GM13976 (cell line): ENCODE measurements around the gene SMYD3.

ENCODE experiments used
- DNase-seq: peaks from one replicate; pipeline ENCODE4 v3.0.0; 2012; ENCODE audit warnings: low spot score
- CTCF ChIP-seq: IDR thresholded peaks from 2 replicates; pipeline ENCODE4 v1.5.1; 2012; ENCODE audit warnings: borderline replicate concordance, mild to moderate bottlenecking; ENCODE audit not compliant: insufficient read depth; ENCODE audit errors: extremely low read depth, missing control alignments, control extremely low read depth
- in situ Hi-C: fragments of 300-500 bp; cut with MboI; formaldehyde crosslinking; loops from one replicate; pipeline ENCODE4 v1.12.0; 2022; ENCODE audit warnings: low sequenced_read_pairs, mixed read lengths, inconsistent platforms; ENCODE audit not compliant: unreplicated experiment

The SMYD3 gene

DNA sequence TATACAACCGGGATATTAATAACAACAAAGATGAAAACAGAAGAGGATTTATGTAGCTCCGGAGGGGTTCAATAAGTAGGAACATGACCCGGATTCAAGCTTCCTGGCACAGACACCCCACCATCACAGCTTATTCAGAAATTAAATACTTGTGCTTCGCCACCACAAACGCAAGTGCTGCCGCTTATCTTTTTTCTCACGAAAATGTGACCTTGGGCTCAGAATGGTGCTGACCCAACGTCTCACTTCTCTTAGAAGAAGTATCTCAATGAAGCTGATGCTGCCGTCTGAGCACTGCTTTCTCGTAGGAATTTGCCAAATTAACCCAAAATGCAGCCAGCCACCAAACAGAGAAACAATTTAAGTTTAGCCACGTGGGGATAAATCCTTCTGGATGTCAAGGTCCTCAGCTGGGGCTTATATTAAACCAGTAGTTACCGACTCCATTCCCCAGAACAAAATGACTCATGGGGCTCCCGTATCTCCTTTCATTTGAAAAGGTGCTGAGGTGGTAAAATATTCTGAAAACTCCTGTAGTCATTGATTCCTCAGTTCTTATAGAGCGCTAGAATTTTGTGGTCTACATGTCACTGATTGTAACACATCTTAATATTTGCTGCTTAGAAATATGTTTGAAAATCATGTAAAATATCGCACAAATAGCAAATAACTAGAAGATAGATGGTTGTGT lies 466.7 kb downstream of the SMYD3 start:
- no peak for TF ChIP-seq CTCF
- DNase-seq, result no peak
- in situ Hi-C loops, result no loop called here

- no peak for TF ChIP-seq CTCF
- in situ Hi-C loops, result no loop called here
- no peak for DNase-seq
These were observed 467.5 kb downstream of the SMYD3 start for GRCh38 chr1:246039584-246039983.

DNA sequence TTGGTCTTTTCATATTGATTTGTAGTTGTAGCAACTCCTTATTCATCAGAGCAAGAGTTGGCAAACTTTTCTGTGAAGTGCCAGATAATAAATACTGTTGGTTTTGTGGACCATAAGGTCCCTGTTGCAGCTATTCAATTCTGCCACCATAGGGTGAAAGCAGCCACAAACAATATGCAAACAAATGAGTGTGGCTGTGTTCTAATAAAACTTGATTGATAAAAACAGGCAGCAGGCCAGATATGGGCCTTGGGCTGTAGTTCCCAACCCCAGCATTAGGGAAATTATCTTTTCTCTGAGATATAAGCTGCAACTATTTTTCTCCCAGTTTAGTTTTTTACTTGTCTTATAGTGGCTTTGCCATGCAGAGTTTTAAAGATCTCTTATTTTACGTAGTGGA lies 469.2 kb downstream of the SMYD3 start:
- in situ Hi-C loops, result no loop called here
- TF ChIP-seq CTCF, result no peak
- DNase-seq, result no peak

DNA sequence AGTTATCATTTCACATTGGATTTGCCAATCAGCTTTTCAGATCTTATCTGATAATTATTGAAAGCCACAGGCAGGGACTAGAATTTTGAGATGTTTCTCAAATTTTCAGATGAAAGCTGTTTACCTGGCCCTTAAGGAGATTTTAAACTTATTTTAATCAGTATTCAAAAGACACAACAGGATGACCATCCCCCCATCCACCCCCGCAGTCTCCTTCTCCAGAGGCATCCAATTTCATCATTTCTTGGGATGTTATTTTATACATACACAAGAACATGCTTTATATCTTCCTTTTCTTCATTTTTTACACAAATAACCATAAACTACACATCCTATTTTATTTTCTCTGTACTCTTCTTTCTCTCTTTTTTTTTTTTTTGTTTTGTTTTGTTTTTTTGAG lies 470.9 kb downstream of the SMYD3 start:
- in situ Hi-C loops, result no loop called here
- no peak for DNase-seq
- TF ChIP-seq CTCF, result no peak

- DNase-seq, result no peak
- in situ Hi-C loops, result no loop called here
- TF ChIP-seq CTCF, result no peak
These were observed 472.0 kb downstream of the SMYD3 start for GRCh38 chr1:246035060-246035541.

- in situ Hi-C loops, result no loop called here
- no peak for TF ChIP-seq CTCF
- no peak for DNase-seq
These were observed 472.4 kb downstream of the SMYD3 start for GRCh38 chr1:246034630-246035029.
